Panc1 (cell line): ENCODE measurements around the gene WDR82. TPM values are rescaled to one million over a fixed set of nuclear protein-coding genes. Genes with fewer than 3 reads are reported as not detected.

Experiments
- ATAC-seq: fragments of 200-7000 bp; cut with Tn5 transposase; 2 replicates; pipeline ENCODE4 v1.9.1; 2020; ENCODE audit warnings: mild to moderate bottlenecking, moderate library complexity
- BruUV-seq: library from RNA; stranded (reverse); fragments of 400-500 nt; replicated peaks from 2 replicates; lab custom pipeline; 2021; lab: Mats Ljungman, UMichigan
- CTCF ChIA-PET: fragments of 300-600 bp; sonication (Branson Sonifier 250); formaldehyde crosslinking; loops from one replicate; lab custom pipeline; 2022; ENCODE audit warnings: antibody characterized with exemption; lab: Charles Lee
- POLR2A ChIA-PET: fragments of 300-600 bp; sonication (Branson Sonifier 250); formaldehyde crosslinking; loops from one replicate; lab custom pipeline; 2022; ENCODE audit warnings: antibody characterized with exemption; lab: Charles Lee
- DNase-seq: peaks from one replicate; pipeline ENCODE4 v3.0.0-alpha.2; 2010; ENCODE audit warnings: low read depth, low spot score
- H3K27ac ChIP-seq: 2 replicates; pipeline ENCODE4 v1.5.1; 2011; ENCODE audit warnings: mild to moderate bottlenecking, low read length, inconsistent platforms
- H3K27me3 ChIP-seq: fragments of 200-500 bp; sonication (Bioruptor generic); 2 replicates; pipeline ENCODE4 v1.6.0; 2014; ENCODE audit warnings: low read length, inconsistent platforms; ENCODE audit not compliant: control insufficient read depth, insufficient read depth
- H3K36me3 ChIP-seq: fragments of 200-500 bp; sonication (Bioruptor generic); 2 replicates; pipeline ENCODE4 v1.5.1; 2014; ENCODE audit warnings: inconsistent platforms, mild to moderate bottlenecking, low read length, moderate library complexity; ENCODE audit not compliant: control insufficient read depth, insufficient read depth
- H3K4me1 ChIP-seq: 2 replicates; pipeline ENCODE4 v1.5.1; 2011; ENCODE audit warnings: inconsistent platforms, mild to moderate bottlenecking, low read length, moderate library complexity; ENCODE audit not compliant: control insufficient read depth, insufficient read depth
- H3K4me3 ChIP-seq, 2 experiments: 2 replicates each; pipeline ENCODE4 v1.5.1; 2011 to 2012; ENCODE audit warnings: low read depth in 2 of 2, low read length in 2 of 2, mild to moderate bottlenecking in 2 of 2, inconsistent platforms in 1 of 2, moderate library complexity in 1 of 2
- H3K9me3 ChIP-seq: fragments of 200-500 bp; sonication (Bioruptor generic); 2 replicates; pipeline ENCODE4 v1.5.1; 2014; ENCODE audit warnings: low read depth, mild to moderate bottlenecking, inconsistent platforms, low read length, moderate library complexity; ENCODE audit not compliant: control insufficient read depth, insufficient read depth
- POLR2AphosphoS5 ChIP-seq: IDR thresholded peaks from 2 replicates; pipeline ENCODE4 v1.6.1; 2012; ENCODE audit warnings: mild to moderate bottlenecking, low read depth, low read length, moderate library complexity
- SIN3A ChIP-seq: IDR thresholded peaks from 2 replicates; pipeline ENCODE4 v1.6.1; 2012; ENCODE audit warnings: low read depth, mild to moderate bottlenecking, low read length, moderate library complexity, borderline replicate concordance; ENCODE audit not compliant: insufficient read depth
- TCF7L2 ChIP-seq: IDR thresholded peaks from 2 replicates; pipeline ENCODE4 v1.6.1; 2011; ENCODE audit warnings: mild to moderate bottlenecking, low read depth, low read length, inconsistent platforms
- in situ Hi-C: cut with HindIII; loops from 2 replicates; pipeline ENCODE4 v1.10.0; 2016; ENCODE audit warnings: low sequenced_read_pairs, low pct_unique_long_range_greater_than_20kb
- intact Hi-C: fragments of 100-400 bp; cut with micrococcal nuclease; formaldehyde crosslinking; loops from one replicate; pipeline ENCODE4 v1.10.0; 2022; ENCODE audit not compliant: unreplicated experiment
- total RNA-seq: library from RNA; stranded (reverse); gene quantifications from one replicate; pipeline ENCODE4 v1.2.1, GENCODE V29; 2021; ENCODE audit not compliant: unreplicated experiment
- TF ChIP-seq, protein P1 (sequence below), 2 experiments: IDR thresholded peaks; 2 replicates each; pipeline ENCODE4 v1.6.1; 2011 to 2012; ENCODE audit warnings: low read depth in 2 of 2, control low read depth in 1 of 2, low read length in 1 of 2, mild to moderate bottlenecking in 1 of 2, moderate library complexity in 1 of 2; ENCODE audit not compliant: insufficient read depth in 1 of 2
- TF ChIP-seq, protein P2 (sequence below): fragments of 450-650 bp; IDR thresholded peaks from 2 replicates; pipeline ENCODE4 v1.5.1; 2017; ENCODE audit warnings: mild to moderate bottlenecking

The WDR82 gene
- total RNA-seq, 1 experiment from 2014 or later = 57.9 TPM

DNA sequence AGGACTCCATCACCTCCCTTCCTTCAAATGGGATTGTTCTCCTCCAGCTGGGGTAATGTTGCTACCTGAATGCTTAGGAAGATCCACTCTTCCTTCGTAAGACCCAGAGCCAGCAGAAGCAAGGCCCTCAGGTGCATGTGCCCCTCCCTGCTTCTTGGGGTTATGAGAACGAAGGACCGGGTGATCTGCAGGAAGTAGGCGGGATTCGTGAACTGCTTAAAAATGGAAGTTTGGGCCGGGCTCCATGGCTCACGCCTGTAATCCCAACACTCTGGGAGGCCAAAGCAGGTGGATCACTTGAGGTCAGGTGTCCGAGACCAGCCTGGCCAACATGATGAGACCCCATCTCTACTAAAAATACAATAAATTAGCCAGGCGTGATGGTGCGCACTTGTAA is 61.0 kb downstream of the WDR82 start:
- intact Hi-C loops (no loop called here), in situ Hi-C loops (no loop called here)
- ChIA-PET CTCF (interaction anchor here (0.7 to 0.9 kb wide), 2 partner anchors 14 to 162 kb away, joined by 3 read pairs; no protein-coding TSS in a partner anchor), POLR2A (no interaction called here)
- TF ChIP-seq, protein P1, sequence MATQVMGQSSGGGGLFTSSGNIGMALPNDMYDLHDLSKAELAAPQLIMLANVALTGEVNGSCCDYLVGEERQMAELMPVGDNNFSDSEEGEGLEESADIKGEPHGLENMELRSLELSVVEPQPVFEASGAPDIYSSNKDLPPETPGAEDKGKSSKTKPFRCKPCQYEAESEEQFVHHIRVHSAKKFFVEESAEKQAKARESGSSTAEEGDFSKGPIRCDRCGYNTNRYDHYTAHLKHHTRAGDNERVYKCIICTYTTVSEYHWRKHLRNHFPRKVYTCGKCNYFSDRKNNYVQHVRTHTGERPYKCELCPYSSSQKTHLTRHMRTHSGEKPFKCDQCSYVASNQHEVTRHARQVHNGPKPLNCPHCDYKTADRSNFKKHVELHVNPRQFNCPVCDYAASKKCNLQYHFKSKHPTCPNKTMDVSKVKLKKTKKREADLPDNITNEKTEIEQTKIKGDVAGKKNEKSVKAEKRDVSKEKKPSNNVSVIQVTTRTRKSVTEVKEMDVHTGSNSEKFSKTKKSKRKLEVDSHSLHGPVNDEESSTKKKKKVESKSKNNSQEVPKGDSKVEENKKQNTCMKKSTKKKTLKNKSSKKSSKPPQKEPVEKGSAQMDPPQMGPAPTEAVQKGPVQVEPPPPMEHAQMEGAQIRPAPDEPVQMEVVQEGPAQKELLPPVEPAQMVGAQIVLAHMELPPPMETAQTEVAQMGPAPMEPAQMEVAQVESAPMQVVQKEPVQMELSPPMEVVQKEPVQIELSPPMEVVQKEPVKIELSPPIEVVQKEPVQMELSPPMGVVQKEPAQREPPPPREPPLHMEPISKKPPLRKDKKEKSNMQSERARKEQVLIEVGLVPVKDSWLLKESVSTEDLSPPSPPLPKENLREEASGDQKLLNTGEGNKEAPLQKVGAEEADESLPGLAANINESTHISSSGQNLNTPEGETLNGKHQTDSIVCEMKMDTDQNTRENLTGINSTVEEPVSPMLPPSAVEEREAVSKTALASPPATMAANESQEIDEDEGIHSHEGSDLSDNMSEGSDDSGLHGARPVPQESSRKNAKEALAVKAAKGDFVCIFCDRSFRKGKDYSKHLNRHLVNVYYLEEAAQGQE (IDR thresholded peaks at IDR 0.05; ENCODE audit: insufficient read depth in 1 of 2, low read depth in 2 of 2, low read length in 1 of 2) = no peak
- TF ChIP-seq, protein P2, sequence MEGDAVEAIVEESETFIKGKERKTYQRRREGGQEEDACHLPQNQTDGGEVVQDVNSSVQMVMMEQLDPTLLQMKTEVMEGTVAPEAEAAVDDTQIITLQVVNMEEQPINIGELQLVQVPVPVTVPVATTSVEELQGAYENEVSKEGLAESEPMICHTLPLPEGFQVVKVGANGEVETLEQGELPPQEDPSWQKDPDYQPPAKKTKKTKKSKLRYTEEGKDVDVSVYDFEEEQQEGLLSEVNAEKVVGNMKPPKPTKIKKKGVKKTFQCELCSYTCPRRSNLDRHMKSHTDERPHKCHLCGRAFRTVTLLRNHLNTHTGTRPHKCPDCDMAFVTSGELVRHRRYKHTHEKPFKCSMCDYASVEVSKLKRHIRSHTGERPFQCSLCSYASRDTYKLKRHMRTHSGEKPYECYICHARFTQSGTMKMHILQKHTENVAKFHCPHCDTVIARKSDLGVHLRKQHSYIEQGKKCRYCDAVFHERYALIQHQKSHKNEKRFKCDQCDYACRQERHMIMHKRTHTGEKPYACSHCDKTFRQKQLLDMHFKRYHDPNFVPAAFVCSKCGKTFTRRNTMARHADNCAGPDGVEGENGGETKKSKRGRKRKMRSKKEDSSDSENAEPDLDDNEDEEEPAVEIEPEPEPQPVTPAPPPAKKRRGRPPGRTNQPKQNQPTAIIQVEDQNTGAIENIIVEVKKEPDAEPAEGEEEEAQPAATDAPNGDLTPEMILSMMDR = no peak
- no peak for TF ChIP-seq SIN3A
- DNase-seq = no peak
- H3K4me1 ChIP-seq = peaks cover 19% of the 10 kb centered on the region
- H3K9me3 ChIP-seq = no peaks in the 10 kb centered on the region
- ATAC-seq = no peak
- H3K27ac ChIP-seq = peak overlapping the region; percentile 61
- BruUV-seq = no TSS peak
- no peak overlapping the region for H3K4me3 ChIP-seq
- H3K27me3 ChIP-seq = no peaks in the 10 kb centered on the region
- no peaks in the 10 kb centered on the region for H3K36me3 ChIP-seq

DNA sequence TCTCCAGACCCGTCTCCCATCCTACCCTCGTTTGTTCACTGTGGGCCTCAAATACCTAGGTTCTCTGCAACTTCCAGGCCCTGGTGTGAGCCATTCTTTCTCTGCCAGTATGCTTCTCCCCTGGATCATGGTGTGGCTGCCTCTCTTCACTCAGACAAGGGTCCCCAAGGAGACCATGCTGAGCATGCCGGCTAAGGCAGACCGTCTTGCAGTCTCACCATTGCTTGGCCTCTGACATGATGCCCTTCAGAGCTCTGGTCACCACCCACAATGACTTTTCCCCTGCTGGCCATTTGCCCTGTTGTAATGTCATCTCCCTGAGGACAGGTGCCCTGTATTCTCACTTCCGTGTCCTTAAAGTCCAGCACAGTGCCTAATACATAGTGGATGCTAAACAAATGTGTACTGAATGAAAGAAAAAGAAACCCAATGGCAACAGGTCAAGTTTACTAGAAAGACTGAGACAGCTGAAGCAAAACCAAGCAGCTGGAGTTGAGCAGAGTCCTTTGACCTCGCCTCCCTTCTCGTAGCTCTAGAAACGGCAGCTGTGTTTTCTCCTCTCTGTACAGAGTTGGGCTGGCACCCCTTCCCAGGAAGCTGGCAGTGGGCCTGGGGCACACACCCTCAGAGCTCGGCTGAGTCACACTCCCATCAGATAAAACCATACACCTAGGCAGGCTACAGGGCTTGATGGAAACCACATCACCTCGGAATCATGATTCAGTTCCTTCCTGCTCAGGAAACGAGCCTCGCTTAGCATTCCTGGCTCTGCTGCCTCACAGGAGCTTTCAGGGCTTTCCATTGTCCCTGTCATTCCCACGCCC is 61.7 kb downstream of the WDR82 start:
- DNase-seq (peak; percentile 59), ATAC-seq (peak; percentile 86)
- no TSS peak for BruUV-seq
- H3K4me1 ChIP-seq = peaks cover 19% of the 10 kb centered on the region
- no peak for TF ChIP-seq SIN3A
- ChIA-PET POLR2A (no interaction called here), CTCF (interaction anchor here (0.7 to 0.9 kb wide), 2 partner anchors 15 to 163 kb away, joined by 3 read pairs; no protein-coding TSS in a partner anchor)
- peak overlapping the region; percentile 61 for H3K27ac ChIP-seq
- in situ Hi-C loops = no loop called here
- H3K36me3 ChIP-seq = peaks cover under 1% of the 10 kb centered on the region; the same call in 1 of the 2 replicates
- no peak overlapping the region for H3K4me3 ChIP-seq
- intact Hi-C loops = no loop called here
- H3K9me3 ChIP-seq = no peaks in the 10 kb centered on the region
- H3K27me3 ChIP-seq = no peaks in the 10 kb centered on the region

DNA sequence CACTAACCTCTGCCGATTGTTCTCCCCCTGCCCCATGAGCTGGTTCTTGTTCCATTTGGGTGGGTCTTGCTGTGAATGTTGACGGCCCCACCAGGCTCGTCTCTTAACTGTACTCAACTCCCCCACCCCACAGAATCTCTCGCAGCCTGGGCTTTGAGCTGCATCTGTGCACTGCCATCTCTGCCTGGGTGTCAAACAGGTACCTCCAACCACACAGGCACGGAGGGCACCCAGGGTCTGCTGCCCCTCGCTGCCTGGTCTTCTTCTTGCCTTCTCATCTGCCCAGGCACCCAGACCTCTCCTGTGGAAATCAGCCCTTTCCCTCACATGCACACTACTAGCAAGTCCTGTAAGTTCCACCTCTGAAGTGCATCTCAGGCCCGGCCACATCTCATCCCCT is 63.1 kb downstream of the WDR82 start:
- intact Hi-C loops (no loop called here), in situ Hi-C loops (no loop called here)
- ATAC-seq (no peak), DNase-seq (no peak)
- BruUV-seq = no TSS peak
- peaks cover 19% of the 10 kb centered on the region for H3K4me1 ChIP-seq
- H3K27ac ChIP-seq = no peak overlapping the region
- CTCF ChIA-PET = interaction anchor here (0.6 kb wide), 1 partner anchor 272 kb away, joined by 9 read pairs; no protein-coding TSS in a partner anchor
- H3K27me3 ChIP-seq = no peaks in the 10 kb centered on the region
- no peak for TF ChIP-seq SIN3A
- TF ChIP-seq POLR2AphosphoS5 = no peak
- TF ChIP-seq TCF7L2 = no peak
- H3K4me3 ChIP-seq = no peak overlapping the region
- POLR2A ChIA-PET = no interaction called here
- no peaks in the 10 kb centered on the region for H3K9me3 ChIP-seq
- peaks cover 4% of the 10 kb centered on the region; the same call in 1 of the 2 replicates for H3K36me3 ChIP-seq
